HTR-8/SVneo (cell line): ENCODE measurements around the gene RORB.

Experiments used
- DNase-seq: peaks from one replicate; pipeline ENCODE4 v3.0.0; 2011; ENCODE audit warnings: low spot score, mixed read lengths; ENCODE audit not compliant: insufficient read length
- FAIRE-seq: peaks from 2 replicates; lab custom pipeline; 2011; peaks lifted over from hg19 to GRCh38; lab: Jason Lieb, UNC

Gene RORB

DNA sequence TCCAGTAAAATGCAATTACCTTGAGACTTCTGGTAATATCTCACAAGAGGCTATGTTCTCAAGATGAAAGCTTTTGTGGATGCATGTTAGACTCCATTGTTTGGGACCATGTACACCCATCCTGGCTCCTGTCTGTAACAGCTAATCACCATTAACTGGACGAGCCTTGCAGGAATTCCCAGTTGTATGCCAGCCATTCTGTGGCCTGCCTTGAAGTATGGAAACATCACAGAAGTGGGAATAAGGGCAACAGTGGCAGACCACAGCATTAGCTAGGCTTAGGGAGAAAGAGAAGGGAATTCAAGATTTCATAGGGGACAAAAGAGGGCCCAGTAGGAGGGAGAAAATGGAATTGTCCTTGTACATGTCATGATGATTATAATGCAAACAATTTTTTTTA, 79.0 kb downstream of the RORB start:
- DNase-seq (no peak), FAIRE-seq (no peak)

- FAIRE-seq (no peak), DNase-seq (no peak)
Measured at GRCh38 chr9:74577956-74578355, 80.8 kb downstream of the RORB start.

- FAIRE-seq, result no peak
- no peak for DNase-seq
Measured at GRCh38 chr9:74589576-74589975, 92.4 kb downstream of the RORB start.

DNA sequence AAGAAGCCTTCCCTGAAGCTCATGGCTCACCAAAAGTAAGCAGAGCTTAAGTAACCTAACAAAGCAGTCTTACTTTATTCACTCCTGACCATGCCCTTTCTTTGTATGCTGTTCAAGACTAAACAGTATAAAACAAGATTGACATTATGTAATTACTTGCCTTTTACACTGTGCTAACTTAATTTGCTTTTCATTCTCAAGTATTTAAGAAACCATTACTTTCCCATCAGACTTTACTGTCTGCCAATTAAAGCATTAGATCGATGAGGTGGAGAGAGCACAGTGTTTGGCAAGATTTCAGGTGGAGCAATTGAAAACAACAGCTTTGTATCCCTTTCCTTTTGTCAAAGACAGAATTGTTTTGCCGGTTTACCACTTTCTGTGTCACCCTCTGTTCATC, 98.2 kb downstream of the RORB start:
- DNase-seq (no peak), FAIRE-seq (no peak)

DNA sequence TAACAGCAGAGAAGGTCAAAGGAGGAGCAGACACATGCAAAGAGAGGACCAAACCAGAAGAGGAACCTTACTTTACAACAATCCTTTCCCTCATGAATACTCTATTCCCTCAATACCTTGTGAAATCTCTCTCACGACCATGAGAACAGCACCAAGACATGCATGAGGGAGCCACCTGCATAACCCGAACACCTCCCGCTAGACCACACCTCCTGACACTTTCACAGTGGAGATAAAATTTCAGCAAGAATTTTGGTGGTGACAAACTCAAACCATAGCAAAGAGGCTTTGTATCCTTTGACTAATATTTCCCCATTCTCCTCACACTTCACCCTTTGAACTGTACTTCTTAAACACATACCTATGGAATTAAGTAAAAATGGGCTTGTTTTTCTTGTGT, 101.7 kb downstream of the RORB start:
- FAIRE-seq (no peak), DNase-seq (no peak)

DNA sequence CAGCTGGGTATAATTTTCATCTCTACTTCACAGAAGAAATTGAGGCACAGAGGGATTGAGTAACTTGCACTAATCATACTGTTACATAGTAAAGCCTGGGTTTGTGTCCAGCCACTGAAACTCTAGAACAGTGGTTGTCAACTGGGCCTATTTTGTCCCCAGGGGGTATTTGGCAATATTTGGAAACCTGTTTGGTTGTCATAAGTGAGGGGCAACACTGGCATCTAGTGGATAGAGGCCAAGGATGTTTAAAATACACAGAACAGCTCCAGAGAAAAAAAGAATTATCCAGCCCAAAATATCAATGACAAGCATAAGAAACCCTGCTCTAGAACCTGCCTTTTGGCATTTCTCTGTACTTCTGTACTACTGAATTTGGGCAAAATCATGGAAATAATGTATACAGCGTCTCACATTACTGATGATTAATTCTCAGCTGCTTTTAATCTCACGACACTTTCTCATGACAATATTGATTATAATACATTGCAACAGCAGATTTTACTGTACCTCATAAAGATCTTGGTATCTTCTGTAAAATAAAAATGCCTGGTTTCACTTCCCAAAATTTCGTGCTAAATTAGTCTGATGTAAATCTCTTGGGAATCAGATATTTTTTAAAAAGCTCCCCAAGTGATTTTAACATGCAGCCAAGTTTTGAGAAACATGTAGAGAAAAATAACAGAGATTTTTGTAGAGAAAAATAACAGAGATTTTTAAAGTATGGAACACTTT, 112.7 kb downstream of the RORB start:
- DNase-seq, result no peak

GRCh38 chr9:74610523-74611061, 113.5 kb downstream of the RORB start:
- FAIRE-seq, result no peak
- DNase-seq, result no peak

More for the DNA sequence above, 112.7 kb downstream of the RORB start:
- FAIRE-seq, result no peak

DNA sequence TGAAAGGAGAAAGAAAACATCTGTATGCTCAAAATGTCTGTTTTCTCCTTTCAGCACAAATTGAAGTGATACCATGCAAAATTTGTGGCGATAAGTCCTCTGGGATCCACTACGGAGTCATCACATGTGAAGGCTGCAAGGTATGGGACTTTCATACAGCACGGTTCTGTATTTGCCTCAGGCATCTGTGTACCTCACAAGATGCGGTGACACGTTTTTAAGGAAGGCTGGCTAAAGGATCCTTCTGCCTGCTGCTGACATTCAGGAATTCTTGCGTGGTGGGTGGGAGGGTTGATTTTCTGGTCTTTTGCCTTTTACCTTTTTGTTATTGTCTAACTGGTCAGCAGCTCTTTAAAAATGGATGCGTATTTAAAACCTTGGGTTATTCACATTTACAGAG, 133.1 kb downstream of the RORB start:
- no peak for FAIRE-seq
- DNase-seq, result no peak

DNA sequence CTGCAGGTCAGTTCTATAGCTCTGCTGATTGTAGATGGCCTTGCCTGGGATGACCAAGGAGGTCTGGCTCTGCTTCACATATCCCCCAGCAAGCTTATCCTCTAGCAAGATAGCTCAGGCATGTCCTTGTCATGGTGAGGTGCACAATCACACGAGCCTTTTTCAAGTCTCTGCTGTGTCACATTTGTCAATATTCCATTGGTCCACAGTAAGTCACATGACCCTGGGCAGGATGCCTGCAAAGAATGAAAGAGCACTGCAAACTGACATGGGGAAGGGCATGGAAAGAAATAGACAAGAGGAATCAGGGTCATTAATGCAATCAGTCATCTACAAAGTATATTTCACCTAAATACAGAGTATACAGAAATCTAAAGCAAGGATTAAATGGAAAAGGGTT, 142.0 kb downstream of the RORB start:
- FAIRE-seq, result no peak
- DNase-seq, result no peak

DNA sequence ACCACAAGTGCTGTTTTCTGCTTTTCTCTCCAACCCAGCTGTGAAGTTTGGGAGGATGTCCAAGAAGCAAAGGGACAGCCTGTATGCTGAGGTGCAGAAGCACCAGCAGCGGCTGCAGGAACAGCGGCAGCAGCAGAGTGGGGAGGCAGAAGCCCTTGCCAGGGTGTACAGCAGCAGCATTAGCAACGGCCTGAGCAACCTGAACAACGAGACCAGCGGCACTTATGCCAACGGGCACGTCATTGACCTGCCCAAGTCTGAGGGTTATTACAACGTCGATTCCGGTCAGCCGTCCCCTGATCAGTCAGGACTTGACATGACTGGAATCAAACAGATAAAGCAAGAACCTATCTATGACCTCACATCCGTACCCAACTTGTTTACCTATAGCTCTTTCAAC, 145.2 kb downstream of the RORB start:
- no peak for FAIRE-seq

GRCh38 chr9:74643303-74643923, 146.3 kb downstream of the RORB start:
- FAIRE-seq, result no peak

More for the DNA sequence above, 145.2 kb downstream of the RORB start:
- no peak for DNase-seq

GRCh38 chr9:74644023-74644422, 146.9 kb downstream of the RORB start:
- FAIRE-seq, result no peak

More at GRCh38 chr9:74643303-74643923, 146.3 kb downstream of the RORB start:
- no peak for DNase-seq

DNA sequence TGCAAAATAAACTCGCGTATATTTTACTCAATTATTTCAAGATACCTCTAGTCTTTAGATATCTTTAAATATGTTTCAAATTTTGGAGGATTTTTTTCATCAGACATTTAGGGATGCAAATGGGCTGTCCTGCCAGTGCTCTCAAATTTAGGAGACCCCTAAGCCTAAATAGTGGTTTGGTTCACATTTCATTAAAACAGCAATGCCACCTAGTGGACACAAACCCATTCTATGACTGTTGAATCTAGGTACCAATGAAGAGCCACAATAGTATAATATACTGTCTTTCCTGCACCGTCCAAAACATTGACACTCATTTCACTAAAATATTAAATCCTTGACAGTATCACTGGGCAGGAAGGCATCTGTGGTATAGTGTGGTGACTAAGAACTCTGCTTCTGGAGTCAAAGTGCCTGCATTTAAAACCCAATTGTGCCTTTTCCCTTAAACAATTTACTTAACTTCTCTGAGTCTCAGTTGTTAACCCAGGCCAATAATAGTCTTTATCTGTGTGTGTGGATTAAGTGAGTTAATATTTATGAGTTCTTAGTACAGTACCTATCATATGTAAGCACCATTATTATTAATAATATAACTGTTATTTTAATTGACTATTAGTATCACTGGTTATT, 148.0 kb downstream of the RORB start:
- no peak for FAIRE-seq
- no peak for DNase-seq

More at GRCh38 chr9:74644023-74644422, 146.9 kb downstream of the RORB start:
- no peak for DNase-seq

DNA sequence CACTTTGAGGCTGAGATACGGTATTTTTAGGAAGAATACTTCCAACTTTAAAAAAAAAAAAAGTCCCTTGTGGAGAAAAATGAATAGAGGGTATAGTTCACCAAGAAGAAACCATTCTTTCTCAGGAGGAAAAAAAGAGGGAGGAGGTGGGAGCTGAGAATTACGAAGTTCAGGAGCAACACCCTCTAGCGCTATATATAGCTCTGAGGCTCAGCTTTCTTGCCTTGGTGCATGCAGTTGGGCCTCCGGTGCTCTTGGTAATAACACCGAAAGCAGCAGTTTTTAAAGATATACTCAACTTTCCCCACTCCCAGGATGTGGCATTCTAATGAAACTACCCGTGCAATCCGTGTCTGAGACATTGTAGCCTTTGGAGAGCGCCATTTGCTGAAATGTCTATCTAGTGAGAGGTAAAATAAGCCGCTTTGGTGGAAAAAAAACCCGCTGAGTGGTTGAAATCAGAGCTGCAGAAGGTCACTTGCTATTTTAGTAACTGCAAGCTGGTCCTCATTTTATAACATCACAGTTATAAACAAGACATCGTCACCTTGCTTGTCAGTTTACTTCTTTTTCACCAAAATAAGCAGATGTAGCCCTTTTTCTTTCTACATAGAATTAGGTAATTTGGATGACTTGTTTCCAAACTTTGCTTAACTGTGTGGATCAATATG, 156.4 kb downstream of the RORB start:
- DNase-seq (no peak), FAIRE-seq (no peak)

- DNase-seq, result no peak
- no peak for FAIRE-seq
Measured at GRCh38 chr9:74662674-74663073, 165.5 kb downstream of the RORB start.

GRCh38 chr9:74663439-74663838, 166.3 kb downstream of the RORB start:
- no peak for FAIRE-seq
- DNase-seq, result no peak

- DNase-seq, result no peak
- FAIRE-seq, result no peak
Measured at GRCh38 chr9:74666625-74667316, 169.6 kb downstream of the RORB start.

DNA sequence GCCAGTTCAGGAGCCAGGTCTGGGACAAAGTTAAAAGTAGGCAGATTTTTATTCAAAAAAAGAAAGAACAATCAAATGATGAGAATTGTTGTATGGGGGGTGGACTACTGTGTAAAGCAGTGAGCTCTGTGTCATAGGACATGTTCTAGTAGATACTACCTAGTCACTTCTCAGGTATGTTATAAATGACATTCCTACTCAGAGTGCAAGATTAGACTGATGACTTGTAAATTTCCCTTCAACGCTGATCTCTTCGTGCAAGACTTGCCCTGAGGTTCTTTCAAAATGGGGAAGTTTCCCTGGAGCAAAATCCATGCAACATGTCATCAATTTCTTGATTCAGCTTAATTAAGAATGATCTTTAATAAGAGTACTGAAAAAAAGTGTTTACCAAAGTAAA, 175.1 kb downstream of the RORB start:
- FAIRE-seq, result no peak

GRCh38 chr9:74674077-74674476, 176.9 kb downstream of the RORB start:
- FAIRE-seq (no peak), DNase-seq (no peak)

More for the DNA sequence above, 175.1 kb downstream of the RORB start:
- DNase-seq, result no peak

GRCh38 chr9:74681906-74682305, 184.8 kb downstream of the RORB start:
- no peak for FAIRE-seq
- DNase-seq, result no peak
